ENCODE data around the gene EXOC3L1.

The EXOC3L1 gene

GRCh38 chr16:67184995-67185650, 4.8 kb downstream of the EXOC3L1 start:
- in situ Hi-C loops (cut with MboI; ENCODE audit: low pct_unique_long_range_greater_than_20kb, low sequenced_read_pairs) = no loop called here
- peak; percentile 88 for DNase-seq

- no peak for DNase-seq
These were observed 5.4 kb downstream of the EXOC3L1 start for GRCh38 chr16:67184453-67184994.

GRCh38 chr16:67183627-67184452, 6.1 kb downstream of the EXOC3L1 start, which contains the start of gene MATCAP1:
Gene MATCAP1 (minus strand): TSS chr16:67183963. CDS start chr16:67180610, 3,353 bp downstream.
- peak; percentile 98 for DNase-seq
- in situ Hi-C loops (cut with MboI; ENCODE audit: low pct_unique_long_range_greater_than_20kb, low sequenced_read_pairs) = no loop called here

More at GRCh38 chr16:67184453-67184994, 5.4 kb downstream of the EXOC3L1 start:
- in situ Hi-C loops (cut with MboI; ENCODE audit: low pct_unique_long_range_greater_than_20kb, low sequenced_read_pairs) = no loop called here

GRCh38 chr16:67183284-67183626, 6.7 kb downstream of the EXOC3L1 start:
- in situ Hi-C loops (cut with MboI; ENCODE audit: low pct_unique_long_range_greater_than_20kb, low sequenced_read_pairs) = no loop called here

DNA sequence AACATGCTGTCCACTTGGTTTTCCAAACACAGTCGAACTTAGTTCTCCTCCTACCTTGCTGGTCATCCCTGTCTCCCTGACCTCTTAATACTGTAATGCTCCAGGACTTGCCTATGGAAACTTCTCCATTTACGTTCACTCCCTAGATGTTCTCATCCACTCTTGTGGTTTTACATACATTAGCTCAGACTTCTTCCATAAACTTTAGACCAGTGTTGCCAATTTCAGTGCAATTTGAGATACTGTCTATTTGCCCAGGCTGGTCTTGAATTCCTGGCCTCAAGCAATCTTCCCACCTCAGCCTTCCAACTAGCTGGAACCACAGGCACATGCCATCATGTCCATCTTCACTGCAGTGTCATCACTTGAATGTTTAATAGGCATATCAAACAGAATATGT, 7.6 kb downstream of the EXOC3L1 start:
- in situ Hi-C loops (cut with MboI; ENCODE audit: low pct_unique_long_range_greater_than_20kb, low sequenced_read_pairs) = no loop called here
- DNase-seq = peak; percentile 27

More at GRCh38 chr16:67183284-67183626, 6.7 kb downstream of the EXOC3L1 start:
- no peak for DNase-seq

DNA sequence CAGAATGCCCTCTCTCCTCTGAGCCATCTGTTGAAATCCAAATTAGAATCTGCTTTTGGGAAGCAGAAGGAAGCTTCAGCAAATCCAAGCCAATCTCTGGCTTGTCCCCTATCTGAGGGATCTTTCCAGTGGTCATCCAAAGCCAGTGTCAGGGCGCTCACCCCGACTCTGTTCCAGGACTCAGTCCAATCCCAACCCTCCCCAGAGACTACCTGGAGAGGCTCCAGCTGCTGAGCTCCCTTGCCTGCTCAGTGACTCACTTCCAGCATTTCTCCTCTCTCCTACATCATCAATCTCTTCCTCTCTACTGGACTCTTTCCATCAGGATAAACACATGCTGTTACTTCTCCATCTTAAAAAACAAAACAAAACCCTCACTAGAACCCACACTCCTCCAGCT, 8.6 kb downstream of the EXOC3L1 start:
- in situ Hi-C loops (cut with MboI; ENCODE audit: low pct_unique_long_range_greater_than_20kb, low sequenced_read_pairs) = no loop called here
- DNase-seq = no peak

DNA sequence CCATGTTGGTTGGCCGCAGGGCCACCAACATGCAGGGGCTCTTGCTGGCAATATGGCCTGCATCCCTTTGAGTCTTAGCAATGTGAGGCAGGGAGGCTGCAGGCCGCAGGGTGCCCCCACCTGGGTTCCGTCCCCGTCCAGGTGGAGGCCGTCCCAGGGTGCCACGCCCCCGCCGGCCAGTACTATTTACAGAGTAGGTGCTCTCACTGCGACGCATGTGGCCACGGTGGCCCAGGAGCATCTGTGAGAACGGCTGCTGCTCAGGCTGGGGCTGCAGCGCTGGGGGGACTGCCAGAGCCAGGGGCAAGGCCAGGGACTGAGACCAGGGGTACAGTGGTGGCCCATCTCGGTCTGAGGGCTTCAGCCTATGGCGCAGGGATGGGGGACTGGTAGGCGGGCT, 9.8 kb downstream of the EXOC3L1 start:
- no peak for DNase-seq
- in situ Hi-C loops (cut with MboI; ENCODE audit: low pct_unique_long_range_greater_than_20kb, low sequenced_read_pairs) = no loop called here

DNA sequence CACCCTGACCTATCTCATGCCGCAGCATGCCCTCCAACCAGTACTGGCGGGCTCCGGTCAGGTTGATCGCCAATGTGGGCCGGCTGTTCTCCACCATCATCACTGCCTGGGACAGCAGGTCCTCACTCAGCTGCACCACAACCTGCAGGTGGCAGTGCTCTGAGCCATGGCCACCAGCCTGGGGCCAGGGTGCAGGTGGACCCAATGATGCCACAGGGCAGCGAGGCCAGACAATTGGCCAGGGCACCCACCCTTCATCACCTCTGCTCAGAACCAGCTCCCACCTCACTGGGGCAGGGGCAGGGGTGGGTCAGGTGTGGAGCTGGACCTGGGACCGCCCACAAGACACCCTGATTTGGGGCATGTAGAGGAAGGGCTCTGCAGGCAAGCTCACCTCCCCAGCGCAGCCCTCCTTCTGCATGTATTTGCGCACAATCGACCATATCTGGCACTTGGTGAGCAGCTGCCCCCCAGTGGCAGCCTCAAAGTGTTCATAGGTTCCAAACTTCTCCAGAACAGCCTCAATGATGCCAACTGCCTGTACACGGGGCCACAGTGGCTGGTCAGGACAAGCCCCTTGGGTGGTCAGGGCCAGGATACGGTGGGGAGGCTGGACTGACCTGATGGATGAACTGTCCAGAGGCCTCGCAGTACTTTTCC, 10.4 kb downstream of the EXOC3L1 start:
- DNase-seq = peak; percentile 25
- in situ Hi-C loops (cut with MboI; ENCODE audit: low pct_unique_long_range_greater_than_20kb, low sequenced_read_pairs) = no loop called here

DNA sequence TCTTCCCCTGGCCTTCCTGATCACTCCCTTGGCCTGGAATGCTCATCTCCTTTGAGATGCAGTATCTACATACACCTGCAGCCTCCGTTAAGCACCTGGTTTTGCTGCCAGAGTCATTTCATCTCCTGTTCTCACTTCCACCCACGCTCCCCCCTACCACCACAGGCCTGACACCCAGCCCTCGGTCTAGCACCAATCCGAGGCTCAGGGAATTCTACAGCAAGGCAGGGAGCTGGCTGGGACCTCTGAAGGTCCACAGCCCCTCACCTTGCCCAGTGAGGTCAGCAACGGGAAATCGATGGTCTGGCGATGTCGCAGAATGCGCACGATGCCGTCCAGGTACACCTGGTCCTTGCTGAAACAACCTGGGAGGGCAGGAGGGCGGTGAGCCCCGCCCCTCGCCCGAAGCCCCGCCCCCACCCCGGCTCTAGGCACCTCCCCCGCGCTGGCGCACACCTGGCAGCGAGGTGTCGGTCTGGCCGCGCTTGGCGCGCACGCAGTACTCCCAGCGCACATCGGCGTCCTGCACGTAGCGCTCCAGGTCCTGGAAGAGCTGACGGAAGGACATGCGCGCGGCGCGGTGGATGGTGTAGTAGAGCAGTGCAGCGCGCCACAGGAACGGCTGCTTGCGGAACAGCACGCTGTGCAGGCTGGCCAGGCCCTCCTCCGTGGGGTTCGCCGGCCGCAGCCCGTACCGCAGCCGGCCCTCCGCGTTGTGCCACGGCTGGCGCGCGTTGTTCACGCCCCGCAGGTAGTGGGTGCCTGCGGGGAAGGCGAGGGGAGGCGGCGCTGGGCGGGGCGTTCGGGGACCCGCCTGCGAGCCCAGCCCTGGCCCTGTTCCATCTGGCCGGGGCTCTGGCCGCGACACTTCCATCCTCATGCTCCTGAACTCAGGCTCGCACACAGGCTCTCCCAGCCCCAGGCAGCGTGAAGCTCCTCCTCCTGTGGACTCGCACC, 11.9 kb downstream of the EXOC3L1 start:
- DNase-seq = no peak
- in situ Hi-C loops (cut with MboI; ENCODE audit: low pct_unique_long_range_greater_than_20kb, low sequenced_read_pairs) = no loop called here

GRCh38 chr16:67176662-67177061, 13.3 kb downstream of the EXOC3L1 start:
- DNase-seq = no peak
- in situ Hi-C loops (cut with MboI; ENCODE audit: low pct_unique_long_range_greater_than_20kb, low sequenced_read_pairs) = no loop called here

DNA sequence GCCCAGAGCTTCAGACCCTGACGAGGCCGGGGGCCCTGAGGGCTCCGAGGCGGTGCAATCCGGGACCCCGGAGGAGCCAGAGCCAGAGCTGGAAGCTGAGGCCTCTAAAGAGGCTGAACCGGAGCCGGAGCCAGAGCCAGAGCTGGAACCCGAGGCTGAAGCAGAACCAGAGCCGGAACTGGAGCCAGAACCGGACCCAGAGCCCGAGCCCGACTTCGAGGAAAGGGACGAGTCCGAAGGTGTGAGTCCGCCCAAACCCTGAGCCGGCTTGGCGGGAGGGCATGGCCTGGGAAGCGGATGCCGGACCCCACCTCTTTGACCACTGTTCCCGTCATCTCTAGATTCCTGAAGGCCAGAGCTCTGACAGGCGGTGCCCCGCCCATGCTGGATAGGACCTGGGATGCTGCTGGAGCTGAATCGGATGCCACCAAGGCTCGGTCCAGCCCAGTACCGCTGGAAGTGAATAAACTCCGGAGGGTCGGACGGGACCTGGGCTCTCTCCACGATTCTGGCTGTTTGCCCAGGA, 15.2 kb downstream of the EXOC3L1 start:
- DNase-seq = no peak
- in situ Hi-C loops (cut with MboI; ENCODE audit: low pct_unique_long_range_greater_than_20kb, low sequenced_read_pairs) = no loop called here

GRCh38 chr16:67173808-67174705, 15.9 kb downstream of the EXOC3L1 start:
- in situ Hi-C loops (cut with MboI; ENCODE audit: low pct_unique_long_range_greater_than_20kb, low sequenced_read_pairs) = no loop called here
- DNase-seq = peak; percentile 80

DNA sequence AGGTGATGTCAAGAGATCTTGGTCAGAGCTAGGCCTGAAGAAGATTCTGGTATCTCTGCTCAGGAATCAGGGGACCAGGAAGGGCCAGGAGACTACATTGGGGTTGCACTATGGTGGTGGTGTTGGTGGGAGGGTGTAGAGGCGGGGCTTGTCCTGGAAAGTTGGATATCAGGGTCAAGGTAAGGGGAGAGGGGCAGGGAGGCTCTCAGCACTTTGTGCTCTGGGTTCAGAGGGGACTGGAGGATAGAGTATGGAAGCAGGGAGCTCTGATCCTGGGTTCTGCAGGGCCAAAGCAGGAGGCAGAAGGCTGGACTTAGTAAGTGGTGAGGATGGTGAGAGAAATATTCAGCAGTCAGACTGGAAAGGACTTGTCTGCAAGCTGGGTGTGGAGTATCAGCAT, 16.6 kb downstream of the EXOC3L1 start:
- in situ Hi-C loops (cut with MboI; ENCODE audit: low pct_unique_long_range_greater_than_20kb, low sequenced_read_pairs) = no loop called here
- no peak for DNase-seq

GRCh38 chr16:67170949-67171649, 18.8 kb downstream of the EXOC3L1 start:
- DNase-seq = no peak
- in situ Hi-C loops (cut with MboI; ENCODE audit: low pct_unique_long_range_greater_than_20kb, low sequenced_read_pairs) = no loop called here

- in situ Hi-C loops (cut with MboI; ENCODE audit: low pct_unique_long_range_greater_than_20kb, low sequenced_read_pairs) = no loop called here
These were observed 19.6 kb downstream of the EXOC3L1 start, which contains the start of gene NOL3 for GRCh38 chr16:67170168-67170948. Gene NOL3 (plus strand): TSS chr16:67170538.

DNA sequence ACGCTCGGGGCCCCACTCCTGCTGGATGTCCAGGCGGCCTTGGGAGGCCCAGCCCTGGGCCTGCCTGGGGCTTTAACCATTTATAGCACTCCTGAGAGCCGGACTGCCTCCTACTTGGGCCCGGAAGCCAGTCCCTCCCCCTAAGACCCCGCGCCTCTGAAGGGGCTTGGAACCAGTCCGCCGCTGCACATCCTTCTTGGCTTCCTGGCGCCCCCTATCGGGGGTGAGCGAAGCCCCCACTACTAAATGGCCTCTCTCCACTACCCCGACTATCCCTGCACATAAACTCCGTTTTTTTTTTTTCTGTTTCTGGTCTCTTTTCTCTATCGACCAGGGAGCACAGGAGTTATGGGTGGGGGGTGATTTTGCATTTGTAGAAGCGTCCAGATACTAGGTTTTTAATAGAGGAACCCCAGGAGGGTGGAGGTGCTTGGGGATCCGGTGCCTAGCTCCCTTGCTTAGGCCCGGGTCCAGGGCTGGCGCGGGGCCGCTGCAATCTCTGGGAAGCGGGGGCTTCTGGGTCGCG, 20.2 kb downstream of the EXOC3L1 start:
- in situ Hi-C loops (cut with MboI; ENCODE audit: low pct_unique_long_range_greater_than_20kb, low sequenced_read_pairs) = no loop called here
- peak; percentile 71 for DNase-seq

More at GRCh38 chr16:67170168-67170948, 19.6 kb downstream of the EXOC3L1 start, which contains the start of gene NOL3:
- peak; percentile 68 for DNase-seq

All from KBM-7 (cell line).